PC-9 (cell line): Measurements from ENCODE around the gene ACTR5.

ENCODE experiments used
- EZH2 ChIP-seq: fragments of 200-600 bp; sonication (generic); IDR thresholded peaks from 2 replicates; pipeline ENCODE4 v1.8.0; 2017; ENCODE audit warnings: antibody characterized with exemption, low read depth
- TF ChIP-seq, protein P1 (sequence below): fragments of 200-600 bp; sonication (generic); conservative IDR thresholded peaks from 2 replicates; pipeline ENCODE4 v1.6.1; 2017; ENCODE audit warnings: mixed run types, antibody characterized with exemption, mild to moderate bottlenecking, moderate library complexity

DNA sequence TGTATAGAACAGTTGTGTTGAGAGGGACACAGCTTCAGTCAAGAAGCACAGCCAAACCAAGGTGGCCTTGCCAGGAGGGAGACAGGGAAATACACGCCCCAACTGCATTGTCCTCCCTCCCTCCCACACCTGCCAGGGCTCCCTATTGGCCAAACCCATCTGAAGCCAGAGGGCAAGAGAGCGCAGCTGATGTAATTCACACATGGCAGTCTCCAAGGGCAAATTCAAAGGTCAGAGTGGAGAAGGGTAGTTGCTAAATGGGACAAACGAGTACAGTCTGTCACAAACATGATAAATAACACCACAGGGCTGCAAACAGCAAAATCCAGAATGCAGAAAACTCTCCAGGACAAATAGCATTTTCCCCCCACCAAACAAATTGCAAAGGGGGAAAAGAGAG lies 34.0 kb downstream of the ACTR5 start:
- TF ChIP-seq, protein P1, sequence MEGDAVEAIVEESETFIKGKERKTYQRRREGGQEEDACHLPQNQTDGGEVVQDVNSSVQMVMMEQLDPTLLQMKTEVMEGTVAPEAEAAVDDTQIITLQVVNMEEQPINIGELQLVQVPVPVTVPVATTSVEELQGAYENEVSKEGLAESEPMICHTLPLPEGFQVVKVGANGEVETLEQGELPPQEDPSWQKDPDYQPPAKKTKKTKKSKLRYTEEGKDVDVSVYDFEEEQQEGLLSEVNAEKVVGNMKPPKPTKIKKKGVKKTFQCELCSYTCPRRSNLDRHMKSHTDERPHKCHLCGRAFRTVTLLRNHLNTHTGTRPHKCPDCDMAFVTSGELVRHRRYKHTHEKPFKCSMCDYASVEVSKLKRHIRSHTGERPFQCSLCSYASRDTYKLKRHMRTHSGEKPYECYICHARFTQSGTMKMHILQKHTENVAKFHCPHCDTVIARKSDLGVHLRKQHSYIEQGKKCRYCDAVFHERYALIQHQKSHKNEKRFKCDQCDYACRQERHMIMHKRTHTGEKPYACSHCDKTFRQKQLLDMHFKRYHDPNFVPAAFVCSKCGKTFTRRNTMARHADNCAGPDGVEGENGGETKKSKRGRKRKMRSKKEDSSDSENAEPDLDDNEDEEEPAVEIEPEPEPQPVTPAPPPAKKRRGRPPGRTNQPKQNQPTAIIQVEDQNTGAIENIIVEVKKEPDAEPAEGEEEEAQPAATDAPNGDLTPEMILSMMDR = no peak
- TF ChIP-seq EZH2 = no peak
